ENCODE data around the gene ECI1.
"Not testable (repeated sequence)": the region's sequence is repeated elsewhere in the genome, so short reads cannot be mapped to it uniquely, and the experiment has no call there.

GRCh38 chr16:2267505-2267912, 16.1 kb upstream of the ECI1 start:
- TF ChIP-seq, protein P1, sequence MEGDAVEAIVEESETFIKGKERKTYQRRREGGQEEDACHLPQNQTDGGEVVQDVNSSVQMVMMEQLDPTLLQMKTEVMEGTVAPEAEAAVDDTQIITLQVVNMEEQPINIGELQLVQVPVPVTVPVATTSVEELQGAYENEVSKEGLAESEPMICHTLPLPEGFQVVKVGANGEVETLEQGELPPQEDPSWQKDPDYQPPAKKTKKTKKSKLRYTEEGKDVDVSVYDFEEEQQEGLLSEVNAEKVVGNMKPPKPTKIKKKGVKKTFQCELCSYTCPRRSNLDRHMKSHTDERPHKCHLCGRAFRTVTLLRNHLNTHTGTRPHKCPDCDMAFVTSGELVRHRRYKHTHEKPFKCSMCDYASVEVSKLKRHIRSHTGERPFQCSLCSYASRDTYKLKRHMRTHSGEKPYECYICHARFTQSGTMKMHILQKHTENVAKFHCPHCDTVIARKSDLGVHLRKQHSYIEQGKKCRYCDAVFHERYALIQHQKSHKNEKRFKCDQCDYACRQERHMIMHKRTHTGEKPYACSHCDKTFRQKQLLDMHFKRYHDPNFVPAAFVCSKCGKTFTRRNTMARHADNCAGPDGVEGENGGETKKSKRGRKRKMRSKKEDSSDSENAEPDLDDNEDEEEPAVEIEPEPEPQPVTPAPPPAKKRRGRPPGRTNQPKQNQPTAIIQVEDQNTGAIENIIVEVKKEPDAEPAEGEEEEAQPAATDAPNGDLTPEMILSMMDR (IDR thresholded peaks at IDR 0.05; ENCODE audit: low read depth, low read length, poor library complexity, severe bottlenecking): not testable (repeated sequence)
- TF ChIP-seq EZH2phosphoT487 (IDR thresholded peaks at IDR 0.05; ENCODE audit: borderline replicate concordance, low read length): not testable (repeated sequence)

All from DOHH2 (cell line).